ACC112 (cell line): ENCODE results near the gene NFIB.

Experiments
- H2AFZ ChIP-seq: fragments of 200-600 bp; sonication (generic); one replicate; pipeline ENCODE4 v1.6.0; 2017; ENCODE audit warnings: antibody characterized with exemption, low read length; ENCODE audit not compliant: unreplicated experiment
- H3K27ac ChIP-seq: fragments of 200-600 bp; sonication (generic); 2 replicates; pipeline ENCODE4 v1.5.1; 2014; ENCODE audit warnings: low read depth, mild to moderate bottlenecking, antibody characterized with exemption, low read length, moderate library complexity
- H3K27me3 ChIP-seq: fragments of 200-600 bp; sonication (generic); 2 replicates; pipeline ENCODE4 v1.6.1; 2014; ENCODE audit warnings: mild to moderate bottlenecking, antibody characterized with exemption, low read length, moderate library complexity, mixed read lengths; ENCODE audit not compliant: insufficient read depth
- H3K36me3 ChIP-seq: fragments of 200-600 bp; sonication (generic); 2 replicates; pipeline ENCODE4 v1.6.1; 2016; ENCODE audit warnings: mild to moderate bottlenecking, antibody characterized with exemption, low read length, moderate library complexity, mixed read lengths; ENCODE audit not compliant: insufficient read depth
- H3K4me1 ChIP-seq: fragments of 200-600 bp; sonication (generic); one replicate; pipeline ENCODE4 v1.6.1; 2016; ENCODE audit warnings: low read length, mixed read lengths; ENCODE audit not compliant: insufficient read depth, unreplicated experiment, control insufficient read depth
- H3K4me3 ChIP-seq: fragments of 200-600 bp; sonication (generic); 2 replicates; pipeline ENCODE4 v1.5.1; 2014; ENCODE audit warnings: mild to moderate bottlenecking, low read depth, low read length
- H3K79me2 ChIP-seq: fragments of 200-600 bp; sonication (generic); one replicate; pipeline ENCODE4 v1.6.0; 2016; ENCODE audit warnings: low read length; ENCODE audit not compliant: control insufficient read depth, unreplicated experiment, insufficient read depth

The NFIB gene

DNA sequence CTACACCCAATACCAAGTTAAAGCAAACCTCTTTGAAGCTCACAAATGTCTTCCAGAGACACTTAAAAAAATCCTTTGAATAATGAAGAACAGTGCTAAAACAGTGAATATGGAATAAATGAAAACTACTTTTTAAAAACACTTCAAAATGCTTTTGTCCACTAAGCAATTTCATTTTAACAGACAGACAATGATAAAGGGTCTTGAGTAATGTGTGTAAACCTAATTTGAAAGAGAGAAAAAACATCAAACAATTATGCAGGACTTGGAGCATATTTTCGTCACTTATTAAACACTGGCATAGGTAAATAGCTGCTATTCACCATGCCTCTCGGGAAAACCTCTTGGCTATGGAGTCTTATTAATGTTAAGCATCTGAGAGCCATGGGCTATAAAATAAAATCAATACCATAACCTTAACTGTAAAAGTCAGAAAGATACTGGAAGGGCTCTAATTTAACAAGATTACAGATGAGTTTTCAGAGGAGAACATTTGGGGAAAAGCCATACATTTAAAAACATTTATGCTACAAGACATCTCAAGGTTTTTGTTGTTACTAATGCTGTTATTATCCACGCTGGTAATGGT, 177.8 kb downstream of the NFIB start:
- Histone ChIP-seq H3K27ac (no peak overlapping the region), H3K79me2 (no peaks in the 10 kb centered on the region), H3K4me1 (no peaks in the 10 kb centered on the region), H3K36me3 (peaks cover 9% of the 10 kb centered on the region), H3K27me3 (no peaks in the 10 kb centered on the region), H2AFZ (no peak overlapping the region), H3K4me3 (no peak overlapping the region)

DNA sequence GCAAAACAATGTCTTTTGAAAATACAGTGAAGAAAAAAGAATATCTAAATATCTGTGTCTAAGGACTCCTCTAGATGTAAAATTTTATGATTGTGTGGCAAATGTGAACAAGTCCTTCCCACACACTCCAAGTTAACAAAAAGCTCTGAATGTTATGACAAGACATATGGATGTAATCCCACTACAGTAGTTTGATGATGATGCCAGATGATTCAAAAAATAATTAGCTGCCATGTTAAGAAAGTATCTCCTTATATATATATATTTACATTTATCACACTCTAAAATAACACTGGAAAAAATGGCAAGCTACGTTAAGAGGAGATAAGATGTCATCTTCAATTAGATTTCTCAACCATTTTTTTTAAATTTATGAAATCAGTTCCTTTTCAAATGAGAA, 178.5 kb downstream of the NFIB start:
- Histone ChIP-seq H2AFZ (no peak overlapping the region), H3K4me3 (no peak overlapping the region), H3K27me3 (no peaks in the 10 kb centered on the region), H3K36me3 (peaks cover 10% of the 10 kb centered on the region), H3K79me2 (no peaks in the 10 kb centered on the region), H3K27ac (no peak overlapping the region), H3K4me1 (no peaks in the 10 kb centered on the region)

DNA sequence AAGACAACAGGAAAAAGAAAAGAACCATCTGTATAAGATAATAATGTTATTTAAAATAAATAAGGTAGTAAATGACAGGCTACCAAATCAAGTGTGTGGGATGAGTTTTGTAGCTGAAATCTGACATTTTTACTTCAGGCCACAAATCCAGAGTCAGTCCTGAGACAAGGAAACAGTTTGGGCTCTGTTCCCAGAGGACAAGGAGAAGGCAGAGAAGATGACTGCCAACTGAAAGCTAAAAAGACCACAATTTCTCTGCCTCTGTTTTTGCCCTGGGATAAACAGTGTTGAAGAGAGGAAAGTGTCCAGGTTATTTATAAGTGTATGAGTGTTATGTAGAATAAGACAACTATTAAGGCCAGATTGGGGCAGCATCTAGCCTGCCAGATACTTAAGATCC, 180.5 kb downstream of the NFIB start:
- Histone ChIP-seq H2AFZ (no peak overlapping the region), H3K4me1 (no peaks in the 10 kb centered on the region), H3K27ac (no peak overlapping the region)

DNA sequence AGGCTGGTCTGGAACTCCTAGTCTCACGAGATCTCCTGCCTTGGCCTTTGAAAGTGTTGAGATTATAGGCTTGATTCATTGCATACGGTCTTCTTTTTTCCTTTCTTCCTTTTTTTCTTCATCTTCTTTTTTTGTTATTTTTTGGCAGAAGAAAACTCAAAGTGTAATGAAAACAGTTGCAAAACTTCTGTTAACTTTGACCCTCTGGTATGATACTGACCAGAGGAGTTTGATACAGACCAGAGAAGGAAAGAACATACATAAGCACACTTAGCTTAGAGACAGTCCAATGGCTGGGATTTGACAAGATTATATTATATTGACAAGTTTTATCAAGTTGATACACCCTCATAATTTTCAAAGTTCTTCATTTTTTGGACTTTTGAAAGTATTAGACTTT, 181.2 kb downstream of the NFIB start:
- no peaks in the 10 kb centered on the region for H3K79me2 ChIP-seq
- peaks cover 10% of the 10 kb centered on the region for H3K36me3 ChIP-seq
- no peak overlapping the region for H3K27ac ChIP-seq
- peaks cover 2% of the 10 kb centered on the region for H3K4me1 ChIP-seq
- H3K4me3 ChIP-seq, result no peak overlapping the region
- H2AFZ ChIP-seq, result no peak overlapping the region
- no peaks in the 10 kb centered on the region for H3K27me3 ChIP-seq

More for the DNA sequence above, 180.5 kb downstream of the NFIB start:
- no peaks in the 10 kb centered on the region for H3K79me2 ChIP-seq
- no peaks in the 10 kb centered on the region for H3K27me3 ChIP-seq
- no peak overlapping the region for H3K4me3 ChIP-seq
- H3K36me3 ChIP-seq, result peaks cover 10% of the 10 kb centered on the region

DNA sequence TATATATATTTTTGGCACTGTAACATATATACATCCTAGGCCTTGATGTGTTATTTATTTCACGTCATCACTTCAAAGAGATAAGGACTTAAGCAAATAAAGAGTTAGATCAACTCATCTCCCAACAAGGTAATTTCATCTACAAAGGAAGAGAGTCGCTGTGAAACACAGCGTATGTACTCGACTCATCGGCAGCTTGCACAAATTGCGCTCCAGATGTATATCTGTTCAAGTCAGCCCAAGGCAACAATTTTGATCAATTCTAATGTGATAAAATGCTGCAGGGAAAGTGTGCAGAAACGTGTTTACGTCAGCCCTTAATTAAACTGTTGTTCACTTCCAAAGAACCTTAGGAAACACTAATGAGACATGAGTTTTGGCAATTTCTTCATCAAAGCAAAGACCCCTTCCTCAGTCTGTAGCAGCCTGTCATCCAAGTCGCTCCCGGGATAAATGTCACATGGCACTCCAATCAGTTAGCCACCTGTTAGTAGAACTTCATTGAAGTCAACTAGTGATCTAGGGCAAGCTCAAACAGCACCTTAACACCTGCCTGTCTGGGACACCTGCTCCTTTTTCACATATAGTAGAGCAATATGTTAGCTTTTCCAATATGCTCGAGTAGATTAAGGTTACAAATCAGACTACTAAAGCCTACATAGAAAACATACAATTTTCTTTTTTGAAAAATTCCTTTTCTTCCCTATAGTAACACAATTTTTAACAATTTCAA, 182.4 kb downstream of the NFIB start:
- H3K27me3 ChIP-seq, result no peaks in the 10 kb centered on the region
- H3K79me2 ChIP-seq, result no peaks in the 10 kb centered on the region
- no peak overlapping the region for H3K27ac ChIP-seq
- H3K36me3 ChIP-seq, result peaks cover 10% of the 10 kb centered on the region
- H3K4me3 ChIP-seq, result no peak overlapping the region
- H3K4me1 ChIP-seq, result peaks cover 6% of the 10 kb centered on the region
- H2AFZ ChIP-seq, result no peak overlapping the region

DNA sequence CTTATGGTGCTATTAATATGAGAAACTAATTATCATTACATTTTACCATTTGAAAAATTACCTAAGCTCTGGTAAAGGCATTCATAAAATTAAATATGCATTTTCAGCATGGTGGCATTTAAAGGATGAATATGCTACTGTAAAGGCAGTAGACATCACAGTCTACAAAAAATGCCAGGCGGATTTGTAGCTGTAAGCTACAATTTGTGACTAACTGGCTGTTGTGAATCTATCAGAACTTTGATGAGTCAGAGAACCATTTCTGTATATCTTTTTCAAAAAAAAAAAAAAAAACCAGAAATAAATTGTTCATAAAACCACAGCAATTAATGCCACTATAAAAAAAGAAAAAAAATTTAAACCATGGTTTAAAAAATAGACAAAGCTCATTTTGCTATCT, 186.3 kb downstream of the NFIB start:
- H3K27ac ChIP-seq, result 0 out of 2 replicates have a peak overlapping the region, but pooled peaks have one; percentile 5
- no peaks in the 10 kb centered on the region for H3K79me2 ChIP-seq
- H3K4me1 ChIP-seq, result peaks cover 6% of the 10 kb centered on the region
- H3K36me3 ChIP-seq, result peaks cover 12% of the 10 kb centered on the region
- H3K4me3 ChIP-seq, result no peak overlapping the region
- no peaks in the 10 kb centered on the region for H3K27me3 ChIP-seq
- no peak overlapping the region for H2AFZ ChIP-seq

DNA sequence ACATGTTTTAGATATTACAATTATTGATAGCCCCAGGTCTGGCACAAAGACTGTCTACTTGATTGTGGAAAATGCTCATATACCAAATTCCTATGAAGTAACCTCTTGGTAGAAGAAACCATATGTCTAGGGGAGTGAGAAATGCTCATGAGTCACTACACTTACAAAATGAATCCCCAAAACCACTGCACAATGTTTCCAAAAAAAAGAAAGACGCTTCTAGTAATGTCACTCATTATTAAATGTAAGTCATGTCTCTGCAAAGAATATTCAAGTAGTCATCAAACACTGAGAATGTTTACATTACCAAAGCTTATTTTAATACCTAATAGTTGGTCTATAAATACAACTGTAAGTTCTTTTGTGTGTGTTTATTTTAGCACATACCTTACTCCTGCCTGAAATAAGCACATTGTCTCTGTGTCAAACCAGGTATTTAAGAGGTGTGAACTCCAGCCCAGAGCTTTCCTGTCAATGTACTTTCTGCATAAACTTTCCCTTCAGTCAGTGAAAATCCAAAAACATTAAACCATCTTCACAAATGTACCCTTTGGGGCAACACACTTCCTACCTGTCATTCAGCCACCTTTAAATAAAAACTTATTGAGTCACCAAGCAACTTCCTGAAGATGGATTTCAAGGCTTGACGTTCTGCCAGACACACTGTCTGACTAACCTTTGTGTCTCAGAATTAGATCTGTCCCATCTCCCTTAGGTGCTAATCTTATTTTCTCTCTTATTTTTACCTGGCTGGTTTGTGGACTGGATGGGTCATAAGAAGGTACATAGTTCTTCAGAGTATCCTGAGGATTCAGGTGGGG, 194.0 kb downstream of the NFIB start:
- Histone ChIP-seq H2AFZ (no peak overlapping the region), H3K4me3 (no peak overlapping the region), H3K27ac (no peak overlapping the region), H3K79me2 (no peaks in the 10 kb centered on the region), H3K27me3 (no peaks in the 10 kb centered on the region), H3K36me3 (peaks cover 45% of the 10 kb centered on the region), H3K4me1 (peaks cover 16% of the 10 kb centered on the region)

DNA sequence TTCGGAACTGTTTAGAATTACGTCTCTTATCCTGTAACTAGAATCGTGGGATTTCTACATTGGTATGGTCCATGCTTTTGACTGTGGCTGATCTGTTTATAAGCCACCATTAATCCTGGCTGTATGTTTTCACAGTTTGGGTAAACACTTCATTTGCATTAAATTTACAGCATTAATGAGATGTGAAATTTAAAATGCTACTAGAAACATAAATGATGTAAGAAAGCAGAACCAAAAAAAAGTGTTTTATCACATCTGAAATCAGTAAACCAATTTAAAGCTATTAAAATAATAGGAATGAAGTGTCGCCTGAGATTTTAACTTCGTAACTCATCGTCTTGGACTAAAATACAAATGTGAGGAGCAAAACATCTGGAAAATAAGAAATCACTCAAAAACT, 201.7 kb downstream of the NFIB start:
- Histone ChIP-seq H3K4me3 (no peak overlapping the region), H3K4me1 (peaks cover 10% of the 10 kb centered on the region), H3K27ac (no peak overlapping the region), H3K27me3 (no peaks in the 10 kb centered on the region), H3K79me2 (no peaks in the 10 kb centered on the region), H2AFZ (no peak overlapping the region), H3K36me3 (peaks cover 53% of the 10 kb centered on the region)

DNA sequence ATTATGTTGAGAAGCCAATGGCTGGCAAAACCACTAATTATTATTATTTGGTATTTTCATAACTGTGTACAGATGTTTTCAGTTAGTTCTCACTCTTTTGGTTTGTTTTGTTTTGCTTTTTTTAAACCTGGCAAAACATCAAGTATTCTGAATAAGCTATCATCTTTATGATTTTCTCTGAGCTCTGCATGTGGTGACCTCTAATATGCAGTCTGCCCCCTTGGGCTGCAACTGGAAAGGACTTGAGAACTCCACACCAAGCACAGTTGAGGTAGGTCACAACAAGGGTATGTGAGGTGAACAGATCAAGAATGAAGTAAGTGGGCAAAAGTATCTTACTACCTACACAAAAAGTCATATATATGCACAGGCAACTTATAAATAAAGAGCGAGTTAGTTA, 202.2 kb downstream of the NFIB start:
- H2AFZ ChIP-seq, result no peak overlapping the region
- no peaks in the 10 kb centered on the region for H3K79me2 ChIP-seq
- H3K27ac ChIP-seq, result no peak overlapping the region
- no peak overlapping the region for H3K4me3 ChIP-seq
- peaks cover 10% of the 10 kb centered on the region for H3K4me1 ChIP-seq
- no peaks in the 10 kb centered on the region for H3K27me3 ChIP-seq
- H3K36me3 ChIP-seq, result peaks cover 48% of the 10 kb centered on the region

DNA sequence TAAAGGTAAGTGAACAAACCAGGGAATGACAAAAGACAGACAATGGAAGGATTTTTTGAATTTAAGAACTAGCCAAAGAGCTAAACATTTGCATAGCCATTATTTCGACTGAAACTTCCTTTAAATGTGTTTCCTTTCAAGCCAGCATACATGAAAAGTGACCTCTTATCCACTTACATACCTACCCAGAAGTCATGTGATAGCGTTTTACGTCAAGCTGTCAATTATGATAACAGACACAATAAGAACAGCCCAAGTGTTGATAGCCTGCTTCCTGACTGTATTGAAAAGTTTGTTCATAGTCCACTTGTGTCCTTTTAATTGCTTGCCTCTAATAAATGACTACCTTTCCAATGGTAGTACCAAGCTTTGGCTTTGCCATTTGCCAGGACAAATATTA, 206.0 kb downstream of the NFIB start:
- peaks cover 10% of the 10 kb centered on the region for H3K4me1 ChIP-seq
- no peak overlapping the region for H3K4me3 ChIP-seq
- no peak overlapping the region for H2AFZ ChIP-seq
- H3K79me2 ChIP-seq, result no peaks in the 10 kb centered on the region
- H3K36me3 ChIP-seq, result peaks cover 18% of the 10 kb centered on the region
- no peak overlapping the region for H3K27ac ChIP-seq
- H3K27me3 ChIP-seq, result no peaks in the 10 kb centered on the region
